LoVo (cell line): ENCODE results near the gene ZMIZ1.

Experiments
- DNase-seq: peaks from one replicate; pipeline ENCODE4 v3.0.0-alpha.2; 2016; ENCODE audit warnings: low spot score

The ZMIZ1 gene

GRCh38 chr10:79248341-79249185, 179.8 kb downstream of the ZMIZ1 start:
- DNase-seq: no peak

- no peak for DNase-seq
These were observed 180.7 kb downstream of the ZMIZ1 start for GRCh38 chr10:79249186-79250121.

GRCh38 chr10:79250259-79250658, 181.5 kb downstream of the ZMIZ1 start:
- DNase-seq: no peak

- DNase-seq: no peak
These were observed 183.7 kb downstream of the ZMIZ1 start for GRCh38 chr10:79252450-79252849.

- DNase-seq: no peak
These were observed 184.2 kb downstream of the ZMIZ1 start for GRCh38 chr10:79252971-79253370.

GRCh38 chr10:79253704-79254103, 184.9 kb downstream of the ZMIZ1 start:
- DNase-seq: no peak

GRCh38 chr10:79254333-79255006, 185.7 kb downstream of the ZMIZ1 start:
- no peak for DNase-seq

GRCh38 chr10:79255007-79255507, 186.3 kb downstream of the ZMIZ1 start:
- no peak for DNase-seq

GRCh38 chr10:79256264-79256806, 187.6 kb downstream of the ZMIZ1 start:
- no peak for DNase-seq

GRCh38 chr10:79258894-79259293, 190.1 kb downstream of the ZMIZ1 start:
- DNase-seq: no peak

- no peak for DNase-seq
These were observed 191.1 kb downstream of the ZMIZ1 start for GRCh38 chr10:79259834-79260233.

GRCh38 chr10:79260811-79261740, 192.3 kb downstream of the ZMIZ1 start:
- DNase-seq: no peak

- DNase-seq: no peak
These were observed 193.4 kb downstream of the ZMIZ1 start for GRCh38 chr10:79262131-79262530.

GRCh38 chr10:79262959-79263746, 194.4 kb downstream of the ZMIZ1 start:
- DNase-seq: no peak

GRCh38 chr10:79263939-79264338, 195.2 kb downstream of the ZMIZ1 start:
- no peak for DNase-seq

- DNase-seq: no peak
These were observed 196.2 kb downstream of the ZMIZ1 start for GRCh38 chr10:79264942-79265341.

- DNase-seq: no peak
These were observed 197.3 kb downstream of the ZMIZ1 start for GRCh38 chr10:79266084-79266483.

GRCh38 chr10:79266543-79267312, 198.0 kb downstream of the ZMIZ1 start:
- no peak for DNase-seq

GRCh38 chr10:79267499-79267898, 198.7 kb downstream of the ZMIZ1 start:
- DNase-seq: no peak
